ENCODE results near the gene FXYD1.

GRCh38 chr19:35106898-35107541 lies 31.6 kb upstream of the FXYD1 start:
- TF ChIP-seq CTCF (IDR thresholded peaks at IDR 0.05) (no peak), POLR2A (IDR thresholded peaks at IDR 0.05) (no peak)
